HFFc6 (cell line): ENCODE measurements around the gene RARRES2. TPM values are rescaled to one million over a fixed set of nuclear protein-coding genes. Genes with fewer than 3 reads are reported as not detected.

ENCODE experiments used
- DNase-seq: peaks from one replicate; pipeline ENCODE4 v3.0.0-alpha.2; 2018
- H3K27ac Mint-ChIP-seq: 2 replicates; pipeline ENCODE4 v1.8.0; 2020; ENCODE audit warnings: mild to moderate bottlenecking, mixed read lengths
- H3K27me3 Mint-ChIP-seq: 2 replicates; pipeline ENCODE4 v1.8.0; 2021; ENCODE audit warnings: mild to moderate bottlenecking, moderate library complexity, mixed read lengths; ENCODE audit not compliant: insufficient read depth
- H3K36me3 Mint-ChIP-seq: 2 replicates; pipeline ENCODE4 v1.8.0; 2021; ENCODE audit warnings: low read depth, mixed read lengths
- H3K4me1 Mint-ChIP-seq: 2 replicates; pipeline ENCODE4 v1.8.0; 2020; ENCODE audit warnings: low read depth, mixed read lengths
- H3K4me3 Mint-ChIP-seq: 2 replicates; pipeline ENCODE4 v1.8.0; 2020; ENCODE audit warnings: mild to moderate bottlenecking, moderate library complexity, mixed read lengths
- H3K9me3 Mint-ChIP-seq: 2 replicates; pipeline ENCODE4 v1.8.0; 2020; ENCODE audit warnings: mild to moderate bottlenecking, mixed read lengths
- CTCF ChIP-seq: fragments of 200-600 bp; sonication (generic); IDR thresholded peaks from 2 replicates; pipeline ENCODE4 v1.5.0; 2021; ENCODE audit warnings: antibody characterized with exemption, mild to moderate bottlenecking
- total RNA-seq, 6 experiments: library from RNA; stranded (reverse); fragmentation: NEBNext Ultra II Directional; extraction: Animal tissue kit (Norgen Biotek cat#: 25700); gene quantifications; 2 replicates in 1 of 6; 3 replicates in 5 of 6; pipeline ENCODE4 v1.2.3, GENCODE V29; 2021

RARRES2 gene
- total RNA-seq, 6 experiments from 2014 or later, result 0.28 to 0.39 TPM; not detected in 4

- DNase-seq, result no peak
- H3K4me3 Mint-ChIP-seq, result no peak overlapping the region
- H3K36me3 Mint-ChIP-seq, result no peaks in the 10 kb centered on the region
- no peaks in the 10 kb centered on the region for H3K9me3 Mint-ChIP-seq
- no peaks in the 10 kb centered on the region; the same call in none of the 2 replicates for H3K27me3 Mint-ChIP-seq
- no peak overlapping the region for H3K27ac Mint-ChIP-seq
- no peaks in the 10 kb centered on the region for H3K4me1 Mint-ChIP-seq
- no peak for TF ChIP-seq CTCF
Observed at GRCh38 chr7:150363370-150363769, 21.9 kb upstream of the RARRES2 start.

GRCh38 chr7:150361807-150362621 is 20.6 kb upstream of the RARRES2 start:
- H3K27me3 Mint-ChIP-seq, result no peaks in the 10 kb centered on the region; the same call in none of the 2 replicates
- H3K36me3 Mint-ChIP-seq, result no peaks in the 10 kb centered on the region
- no peaks in the 10 kb centered on the region for H3K4me1 Mint-ChIP-seq
- H3K9me3 Mint-ChIP-seq, result no peaks in the 10 kb centered on the region
- no peak overlapping the region for H3K27ac Mint-ChIP-seq
- H3K4me3 Mint-ChIP-seq, result no peak overlapping the region
- DNase-seq, result no peak
- TF ChIP-seq CTCF, result no peak

- TF ChIP-seq CTCF, result no peak
- H3K36me3 Mint-ChIP-seq, result no peaks in the 10 kb centered on the region
- no peaks in the 10 kb centered on the region for H3K4me1 Mint-ChIP-seq
- DNase-seq, result no peak
- no peak overlapping the region for H3K27ac Mint-ChIP-seq
- H3K9me3 Mint-ChIP-seq, result no peaks in the 10 kb centered on the region
- H3K4me3 Mint-ChIP-seq, result no peak overlapping the region
- no peaks in the 10 kb centered on the region; the same call in none of the 2 replicates for H3K27me3 Mint-ChIP-seq
Observed at GRCh38 chr7:150361402-150361801, 20.0 kb upstream of the RARRES2 start.

GRCh38 chr7:150360363-150361058 is 19.1 kb upstream of the RARRES2 start:
- Mint-ChIP-seq H3K9me3 (no peaks in the 10 kb centered on the region), H3K4me1 (no peaks in the 10 kb centered on the region; the same call in 1 of the 2 replicates), H3K36me3 (no peaks in the 10 kb centered on the region), H3K4me3 (no peak overlapping the region), H3K27ac (no peak overlapping the region), H3K27me3 (no peaks in the 10 kb centered on the region; the same call in none of the 2 replicates)
- no peak for TF ChIP-seq CTCF
- no peak for DNase-seq

- Mint-ChIP-seq H3K27ac (no peak overlapping the region), H3K36me3 (no peaks in the 10 kb centered on the region), H3K27me3 (no peaks in the 10 kb centered on the region; the same call in none of the 2 replicates), H3K4me3 (no peak overlapping the region), H3K9me3 (no peaks in the 10 kb centered on the region), H3K4me1 (no peaks in the 10 kb centered on the region; the same call in 1 of the 2 replicates)
- TF ChIP-seq CTCF, result no peak
- DNase-seq, result no peak
Observed at GRCh38 chr7:150359622-150360362, 18.4 kb upstream of the RARRES2 start.
